CD1c-positive myeloid dendritic cell (primary cell): Measurements from ENCODE around the gene BHLHE23.

Source experiments
- DNase-seq: peaks from one replicate; pipeline ENCODE4 v3.0.0-alpha.2; 2016; ENCODE audit errors: extremely low spot score

The BHLHE23 gene

DNA sequence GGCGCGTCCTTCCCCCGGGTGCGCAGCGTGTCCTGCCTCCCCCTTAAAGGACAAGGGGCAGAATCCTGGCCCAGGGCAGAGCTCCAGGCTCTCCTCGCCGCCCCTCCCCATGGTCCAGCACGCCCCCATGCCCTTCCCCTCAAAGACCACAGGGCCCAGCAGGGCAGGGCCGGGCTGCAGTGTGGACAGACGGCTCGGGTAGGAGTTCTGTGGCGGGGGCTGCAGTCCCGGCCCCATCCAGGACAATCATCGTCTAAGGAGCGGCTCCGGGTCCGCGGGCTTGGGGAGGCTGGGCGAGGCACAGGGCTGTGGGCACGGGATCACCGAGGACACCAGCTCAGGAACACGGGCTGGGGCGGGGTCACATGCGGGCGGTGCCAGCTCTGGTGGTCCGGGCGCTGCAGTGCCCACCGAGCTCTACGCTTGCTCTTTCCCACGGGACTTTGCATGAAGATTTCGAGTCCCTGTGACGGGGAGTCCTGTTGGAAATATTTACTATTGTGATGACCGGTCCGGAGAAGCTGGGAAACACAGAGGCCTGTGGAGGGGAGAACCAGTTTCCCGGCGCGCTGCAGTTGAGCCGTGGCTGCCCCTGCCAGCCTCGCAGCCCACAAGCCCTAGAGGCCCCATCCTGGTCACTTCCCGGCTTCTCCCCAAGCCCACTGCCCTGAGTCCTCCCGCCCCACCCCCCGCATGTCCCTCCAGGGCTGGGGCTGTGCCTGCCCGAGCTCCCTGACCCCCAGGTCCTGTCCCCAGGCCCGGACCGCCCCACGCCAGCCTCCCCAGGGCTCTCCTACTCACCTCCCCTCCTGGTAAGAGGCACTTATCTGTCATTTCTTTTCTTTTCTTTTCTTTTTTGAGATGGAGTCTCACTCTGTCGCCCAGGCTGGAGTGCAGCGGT is 33.7 kb downstream of the BHLHE23 start:
- no peak for DNase-seq

DNA sequence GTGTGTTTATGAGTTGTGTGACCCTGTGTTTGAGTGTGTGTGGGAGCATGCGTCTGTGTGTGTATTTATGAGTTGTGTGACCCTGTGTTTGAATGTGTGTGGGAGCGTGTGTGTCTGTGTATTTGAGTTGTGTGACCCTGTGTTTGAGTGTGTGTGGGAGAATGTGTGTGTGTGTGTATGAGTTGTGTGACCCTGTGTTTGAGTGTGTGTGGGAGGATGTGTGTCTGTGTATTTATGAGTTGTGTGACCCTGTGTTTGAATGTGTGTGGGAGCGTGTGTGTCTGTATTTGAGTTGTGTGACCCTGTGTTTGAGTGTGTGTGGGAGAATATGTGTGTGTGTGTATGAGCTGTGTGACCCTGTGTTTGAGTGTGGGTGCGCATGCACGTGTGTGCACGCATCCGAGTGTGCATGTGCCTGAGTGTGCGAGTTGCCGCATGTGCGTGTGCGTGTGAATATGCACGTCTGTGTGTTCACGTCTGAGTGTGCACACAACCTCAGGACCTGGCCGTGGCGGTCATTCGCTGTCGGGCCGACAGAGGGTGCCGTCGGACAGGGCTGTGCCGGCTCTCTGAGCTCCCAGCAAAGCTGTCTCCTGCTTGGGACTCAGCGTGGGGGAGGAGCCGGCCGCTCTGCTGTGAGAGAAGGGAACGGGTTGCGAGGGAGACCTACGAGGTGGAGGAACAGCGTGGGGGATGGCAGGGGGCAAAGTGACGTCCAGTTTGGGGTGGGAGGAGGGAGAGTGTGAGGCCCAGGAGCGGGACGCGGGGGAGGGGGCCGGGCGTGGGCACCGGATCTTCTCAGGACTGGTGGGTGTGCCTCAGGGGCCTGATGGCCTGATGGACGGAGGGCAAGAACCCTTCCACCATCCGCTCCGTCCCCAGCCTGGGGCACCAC is 34.6 kb downstream of the BHLHE23 start:
- peak; percentile 89 for DNase-seq

GRCh38 chr20:62971211-62971949 is 35.4 kb downstream of the BHLHE23 start:
- no peak for DNase-seq

DNA sequence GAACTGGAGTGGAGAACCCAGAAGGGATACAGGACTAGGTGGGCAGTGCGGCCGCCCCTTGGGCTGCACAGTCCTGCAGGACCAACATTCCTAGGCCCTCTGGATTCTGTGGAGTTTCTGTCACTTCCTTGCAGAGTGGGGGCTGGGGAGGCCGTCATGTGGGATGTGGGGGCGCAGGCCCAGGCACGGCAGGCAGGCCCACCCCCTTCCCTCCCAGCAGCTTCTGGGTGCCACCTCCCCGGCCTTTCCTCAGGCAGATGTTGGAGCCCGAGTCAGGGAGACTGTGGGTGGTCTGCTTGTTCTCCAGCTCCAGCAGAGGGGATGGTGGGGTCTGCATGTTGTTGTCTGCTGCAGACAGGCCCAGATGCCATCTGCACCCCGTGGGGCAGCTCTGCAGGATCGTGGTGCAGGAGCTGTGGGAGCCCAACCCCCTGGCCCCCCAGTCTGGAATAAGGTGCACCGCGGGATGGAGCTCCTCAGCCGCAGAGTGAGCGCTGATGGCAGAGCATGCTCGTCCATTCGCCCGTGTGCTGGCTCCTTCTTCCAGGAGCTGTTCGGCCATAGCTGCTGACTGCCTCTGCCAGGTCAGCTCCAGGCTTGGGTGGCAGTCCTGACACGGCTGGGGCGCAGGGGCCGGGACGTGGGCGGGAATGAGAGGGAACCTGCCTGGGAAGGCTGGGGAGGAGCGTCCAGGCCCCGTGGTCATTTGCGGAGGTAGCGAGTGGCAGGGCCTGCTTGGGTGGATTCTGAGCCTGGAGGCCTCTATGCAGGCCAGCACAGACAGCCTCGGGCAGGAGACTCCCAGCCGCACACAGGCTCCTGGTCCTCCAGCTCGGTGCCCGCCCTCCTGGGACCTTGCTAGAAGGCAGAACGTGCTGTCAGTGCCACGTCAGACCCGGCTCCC is 36.2 kb downstream of the BHLHE23 start:
- DNase-seq = no peak

- no peak for DNase-seq
These were observed 36.8 kb downstream of the BHLHE23 start for GRCh38 chr20:62969939-62970306.

DNA sequence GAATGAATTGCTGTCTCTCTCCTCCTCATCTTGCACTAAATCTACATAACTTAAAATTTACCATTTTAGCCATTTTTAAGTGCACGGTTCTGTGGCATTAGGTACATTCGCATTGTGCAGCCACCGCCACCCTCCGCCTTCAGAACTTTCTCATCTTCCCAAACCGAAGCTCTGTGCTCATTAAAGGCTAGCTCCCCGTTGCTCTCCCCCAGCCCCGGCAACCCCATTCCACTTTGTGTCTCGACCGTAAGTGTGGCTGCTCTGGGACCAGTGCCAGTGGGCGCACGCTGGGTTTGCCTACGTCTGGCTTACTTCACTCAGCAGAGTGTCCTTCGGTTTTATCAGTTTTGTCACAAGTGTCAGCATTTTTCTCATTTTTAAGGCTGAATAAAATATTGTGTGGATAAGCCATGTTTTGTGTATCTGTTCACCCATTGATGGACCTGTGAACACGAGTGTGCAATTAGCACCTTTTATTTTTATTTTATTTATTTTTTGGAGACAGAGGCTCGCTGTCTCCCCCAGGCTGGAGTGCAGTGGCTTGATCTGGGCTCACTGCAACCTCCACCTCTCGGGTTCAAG is 37.5 kb downstream of the BHLHE23 start:
- DNase-seq = no peak

- DNase-seq = no peak
These were observed 38.2 kb downstream of the BHLHE23 start for GRCh38 chr20:62968378-62969178.

DNA sequence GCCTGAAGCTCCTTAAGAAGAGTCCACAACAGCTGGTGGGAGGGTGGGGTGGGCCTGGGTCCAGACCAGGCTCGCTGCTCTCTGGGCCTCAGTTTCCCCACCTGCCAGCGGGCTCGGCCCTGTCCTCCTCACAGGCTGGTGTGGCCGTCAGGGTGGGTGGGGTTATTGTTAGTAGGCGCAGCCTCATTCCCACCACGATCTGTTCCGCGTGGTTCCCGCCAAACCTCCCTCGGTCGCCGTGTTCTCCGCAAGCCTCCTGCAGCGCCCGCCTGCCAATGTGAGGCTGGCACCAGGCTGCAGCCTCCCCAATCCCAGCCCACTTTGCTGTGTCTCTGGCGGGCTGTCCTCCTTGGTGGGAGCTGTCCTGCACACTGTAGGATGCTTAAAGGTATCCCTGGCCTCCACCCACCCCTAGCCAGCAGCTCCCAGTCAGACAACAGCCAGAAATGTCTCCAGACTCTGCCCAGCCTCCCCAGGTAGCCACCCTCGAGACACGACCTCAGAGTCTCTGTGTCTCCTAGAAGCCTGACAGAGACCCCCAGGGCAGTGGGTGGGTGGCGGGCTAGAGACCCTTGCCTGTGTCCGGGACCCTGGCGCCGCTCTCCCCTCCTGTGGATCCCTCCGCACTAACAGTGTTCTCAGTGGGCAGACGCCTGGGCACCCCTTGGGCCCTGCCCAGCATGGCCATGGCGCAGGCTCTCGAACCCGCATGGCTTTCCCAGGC is 39.0 kb downstream of the BHLHE23 start:
- no peak for DNase-seq

DNA sequence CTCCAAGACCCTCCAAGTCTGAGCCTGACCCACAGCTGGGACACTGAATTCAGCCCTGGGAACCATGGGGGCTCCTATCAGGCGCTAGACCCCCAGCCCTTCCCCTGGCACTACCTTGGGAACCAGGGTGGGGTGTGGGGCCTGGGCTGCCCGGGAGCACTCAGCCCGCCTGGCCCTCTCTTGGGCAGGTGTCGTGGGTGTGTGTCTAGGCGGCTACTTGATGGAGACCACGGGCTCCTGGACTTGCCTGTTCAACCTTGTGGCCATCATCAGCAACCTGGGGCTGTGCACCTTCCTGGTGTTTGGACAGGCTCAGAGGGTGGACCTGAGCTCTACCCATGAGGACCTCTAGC is 39.6 kb downstream of the BHLHE23 start:
- DNase-seq = no peak

DNA sequence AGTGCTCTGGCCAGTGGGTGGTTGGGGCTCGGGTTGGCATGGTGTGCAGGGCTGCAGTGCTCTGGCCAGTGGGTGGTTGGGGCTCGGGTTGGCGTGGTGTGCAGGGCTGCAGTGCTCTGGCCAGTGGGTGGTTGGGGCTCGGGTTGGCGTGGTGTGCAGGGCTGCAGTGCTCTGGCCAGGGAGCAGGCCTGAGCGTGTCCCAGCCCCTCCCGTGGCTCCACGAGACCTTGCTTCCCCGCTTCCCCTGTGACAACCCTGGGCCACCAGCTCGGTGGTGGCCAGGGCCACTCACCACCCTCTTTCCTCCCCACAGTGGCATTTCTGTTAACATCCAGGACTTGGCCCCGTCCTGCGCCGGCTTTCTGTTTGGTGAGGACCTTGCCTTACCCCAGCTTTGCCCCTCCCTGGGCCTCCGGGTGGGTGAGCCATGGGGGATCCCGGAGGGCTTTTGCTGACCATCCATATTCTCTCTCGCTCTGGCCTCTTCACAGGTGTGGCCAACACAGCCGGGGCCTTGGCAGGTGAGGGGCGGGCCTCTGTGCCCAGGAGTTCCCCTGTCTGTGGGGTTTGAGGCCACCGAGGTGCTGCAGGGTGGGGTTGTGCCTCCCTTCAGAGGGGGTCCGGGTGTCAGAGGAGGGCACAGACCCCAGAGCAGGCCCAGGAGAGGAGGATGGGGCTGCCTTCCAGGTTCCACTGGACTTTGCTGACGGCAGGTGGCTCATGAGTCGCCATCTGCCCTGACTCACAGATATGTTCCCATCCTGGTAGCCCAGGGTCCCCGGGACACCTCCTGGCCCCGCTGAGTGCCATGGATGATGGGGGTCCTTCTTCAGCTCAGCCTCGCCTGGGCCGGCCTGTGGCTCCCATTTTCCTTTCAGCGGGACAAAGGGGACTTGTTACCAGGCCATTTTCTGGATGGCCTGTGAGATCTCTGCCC is 40.3 kb downstream of the BHLHE23 start:
- DNase-seq = no peak

- DNase-seq = no peak
These were observed 41.4 kb downstream of the BHLHE23 start for GRCh38 chr20:62965363-62965771.

- peak; percentile 49 for DNase-seq
These were observed 42.1 kb downstream of the BHLHE23 start for GRCh38 chr20:62964700-62965099.

GRCh38 chr20:62963614-62964397 is 43.0 kb downstream of the BHLHE23 start:
- no peak for DNase-seq

GRCh38 chr20:62962891-62963613 is 43.7 kb downstream of the BHLHE23 start:
- DNase-seq = no peak

GRCh38 chr20:62962221-62962879 is 44.4 kb downstream of the BHLHE23 start:
- DNase-seq = no peak

GRCh38 chr20:62961799-62962198 is 45.0 kb downstream of the BHLHE23 start:
- no peak for DNase-seq
